ENCODE results near the gene CNTRL. TPM values are rescaled to one million over a fixed set of nuclear protein-coding genes. Genes with fewer than 3 reads are reported as not detected.

The CNTRL gene
- total RNA-seq, 1 experiment from 2014 or later: 11.6 TPM

DNA sequence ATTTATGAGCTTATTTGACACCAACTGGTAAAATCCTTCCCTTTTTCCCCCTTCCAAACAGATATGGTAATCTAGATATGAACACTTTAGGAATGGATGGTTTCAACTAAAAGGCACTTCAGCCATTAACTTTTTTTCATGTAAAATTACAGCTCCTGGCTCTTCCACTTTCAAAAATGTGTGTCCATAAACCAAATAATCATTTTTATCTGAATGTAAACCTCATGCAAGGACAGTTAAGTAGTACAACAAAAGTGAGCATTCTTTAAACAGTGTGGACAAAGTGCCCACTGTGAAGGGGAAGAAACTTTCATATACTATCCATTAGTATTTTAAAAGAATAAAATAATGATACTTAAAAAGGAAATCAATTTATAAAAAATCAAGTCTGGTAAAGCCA lies 109.7 kb downstream of the CNTRL start:
- Histone ChIP-seq H2AK5ac (ENCODE audit: insufficient read length, low read length) (no peak overlapping the region), H4K91ac (ENCODE audit: insufficient read length, low read depth, low read length) (no peak overlapping the region), H4K8ac (replicated peaks; ENCODE audit: insufficient read length, low read depth, low read length) (no peak overlapping the region), H3K9me3 (ENCODE audit: control insufficient read depth, low read depth, low read length) (no peaks in the 10 kb centered on the region), H3K56ac (ENCODE audit: insufficient read length, low read depth, low read length) (no peak overlapping the region), H3K18ac (ENCODE audit: insufficient read length, low read depth, low read length) (no peak overlapping the region), H3K4ac (ENCODE audit: low read depth, low read length) (no peak overlapping the region), H3K27me3 (ENCODE audit: insufficient read depth, low read length) (no peaks in the 10 kb centered on the region), H4K5ac (ENCODE audit: insufficient read length, low read depth, low read length) (no peak overlapping the region), H3K14ac (ENCODE audit: insufficient read depth, low read length) (no peak overlapping the region), H2BK5ac (ENCODE audit: insufficient read length, low read length) (no peak overlapping the region), H3K79me1 (ENCODE audit: insufficient read depth, low read depth, low read length, poor library complexity, severe bottlenecking) (no peaks in the 10 kb centered on the region), H3K4me2 (ENCODE audit: insufficient read depth, insufficient read length, low read length) (no peak overlapping the region), H3K23ac (ENCODE audit: insufficient read length, low read depth, low read length) (no peak overlapping the region), H3K27ac (ENCODE audit: insufficient read length, low read depth, low read length) (no peak overlapping the region), H4K20me1 (ENCODE audit: control insufficient read depth, insufficient read depth, insufficient read length) (no peaks in the 10 kb centered on the region), H3T11ph (ENCODE audit: low read length) (no peak overlapping the region), H3K23me2 (ENCODE audit: insufficient read length, low read depth, low read length, poor library complexity, severe bottlenecking) (no peaks in the 10 kb centered on the region), H2BK15ac (ENCODE audit: low read depth, low read length) (no peak overlapping the region), H2AFZ (ENCODE audit: low read length) (no peak overlapping the region), H2BK12ac (ENCODE audit: insufficient read length, low read depth, low read length) (no peak overlapping the region), H3K4me1 (ENCODE audit: insufficient read depth, low read length) (no peaks in the 10 kb centered on the region; the same call in 1 of the 2 replicates), H3K9ac (ENCODE audit: extremely low read depth, insufficient read length, low read length) (no peak overlapping the region), H2BK20ac (ENCODE audit: low read depth, low read length, poor library complexity, severe bottlenecking) (no peak overlapping the region), H2BK120ac (ENCODE audit: low read depth, low read length, poor library complexity, severe bottlenecking) (no peak overlapping the region), H3K79me2 (ENCODE audit: insufficient read depth, low read length) (peaks cover 5% of the 10 kb centered on the region; the same call in 1 of the 2 replicates)
- Mint-ChIP-seq H3K27me3 (ENCODE audit: low read depth) (no peaks in the 10 kb centered on the region), H3K4me3 (no peak overlapping the region), H3K9me3 (no peaks in the 10 kb centered on the region), H3K4me1 (0 out of 4 replicates have a peak, but pooled peaks cover 0 to 3% of the 10 kb centered on the region in 2 experiments), H3K27ac (no peak overlapping the region), H3K36me3 (ENCODE audit: insufficient read depth in 1 of 3, low read depth in 3 of 3) (peaks cover 2 to 35% (median 20%) of the 10 kb centered on the region in 3 experiments; a peak in 5 of 7 replicates)
- TF ChIP-seq, protein P1, sequence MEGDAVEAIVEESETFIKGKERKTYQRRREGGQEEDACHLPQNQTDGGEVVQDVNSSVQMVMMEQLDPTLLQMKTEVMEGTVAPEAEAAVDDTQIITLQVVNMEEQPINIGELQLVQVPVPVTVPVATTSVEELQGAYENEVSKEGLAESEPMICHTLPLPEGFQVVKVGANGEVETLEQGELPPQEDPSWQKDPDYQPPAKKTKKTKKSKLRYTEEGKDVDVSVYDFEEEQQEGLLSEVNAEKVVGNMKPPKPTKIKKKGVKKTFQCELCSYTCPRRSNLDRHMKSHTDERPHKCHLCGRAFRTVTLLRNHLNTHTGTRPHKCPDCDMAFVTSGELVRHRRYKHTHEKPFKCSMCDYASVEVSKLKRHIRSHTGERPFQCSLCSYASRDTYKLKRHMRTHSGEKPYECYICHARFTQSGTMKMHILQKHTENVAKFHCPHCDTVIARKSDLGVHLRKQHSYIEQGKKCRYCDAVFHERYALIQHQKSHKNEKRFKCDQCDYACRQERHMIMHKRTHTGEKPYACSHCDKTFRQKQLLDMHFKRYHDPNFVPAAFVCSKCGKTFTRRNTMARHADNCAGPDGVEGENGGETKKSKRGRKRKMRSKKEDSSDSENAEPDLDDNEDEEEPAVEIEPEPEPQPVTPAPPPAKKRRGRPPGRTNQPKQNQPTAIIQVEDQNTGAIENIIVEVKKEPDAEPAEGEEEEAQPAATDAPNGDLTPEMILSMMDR (conservative IDR thresholded peaks at IDR 0.05): no peak
- no peak for DNase-seq
